ENCODE data around the gene NGFR. TPM values are rescaled to one million over a fixed set of nuclear protein-coding genes. Genes with fewer than 3 reads are reported as not detected.

The NGFR gene
- total and polyA plus RNA-seq, 9 of the 15 experiments (the other 6 are each of a cell fraction or from before 2014, with no cell fraction given), result 0.07 to 0.23 (median 0.13) TPM; not detected in 4

DNA sequence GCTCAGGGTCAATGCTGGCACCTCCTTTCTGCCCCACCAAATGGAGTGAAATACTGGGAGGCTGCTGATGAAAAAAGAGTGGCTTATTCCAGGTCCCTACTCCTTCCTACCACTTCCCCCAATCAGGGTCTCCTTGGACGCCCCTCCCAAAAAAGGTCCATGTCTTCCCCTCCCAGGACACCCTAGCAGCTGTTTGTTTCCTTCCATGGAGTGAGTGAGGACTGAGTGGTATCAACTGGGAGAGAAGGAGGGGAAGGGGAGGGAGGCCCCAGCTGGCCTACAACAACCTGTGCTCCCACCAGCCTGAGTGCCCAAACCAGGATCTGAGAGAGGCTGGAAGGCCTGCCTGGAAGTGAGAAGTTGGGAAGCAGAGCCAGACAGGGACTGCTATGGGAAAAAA is 28.7 kb upstream of the NGFR start:
- CTCF ChIA-PET (ENCODE audit: low intra/inter-chr PET ratio), result no interaction called here
- no peak for FAIRE-seq
- WGBS (ENCODE audit: insufficient coverage, low coverage, missing lambda C conversion rate), result 0% methylated on average over 1 of the region's 1 CpG
- ATAC-seq, result no peak
- BruUV-seq (replicated peaks), result no TSS peak
- peaks cover 26 to 72% of the 10 kb centered on the region in 2 experiments; a peak in 4 of 5 replicates for H3K27me3 ChIP-seq (ENCODE audit: control insufficient read depth in 2 of 2, insufficient read depth in 2 of 2, low read length in 2 of 2)
- H3K9me3 ChIP-seq (replicated peaks; ENCODE audit: control insufficient read depth, insufficient read depth, low read depth, low read length), result no peaks in the 10 kb centered on the region; the same call in 1 of the 2 replicates
- H3K36me3 ChIP-seq (ENCODE audit: control insufficient read depth, insufficient read depth, low read length), result no peaks in the 10 kb centered on the region
- no peak overlapping the region for H2AFZ ChIP-seq (ENCODE audit: low read depth, low read length)
- no peaks in the 10 kb centered on the region for H3K9me1 ChIP-seq (ENCODE audit: control insufficient read depth, insufficient read depth, low read length)
- in situ Hi-C loops (cut with MboI), result no loop called here
- H3K79me2 ChIP-seq (ENCODE audit: control insufficient read depth, insufficient read depth, low read length), result no peaks in the 10 kb centered on the region
- H3K9ac ChIP-seq (ENCODE audit: insufficient read depth in 1 of 2, low read depth in 2 of 2, low read length in 2 of 2), result no peak overlapping the region
- H3K27ac ChIP-seq (ENCODE audit: extremely low read depth, low read depth, low read length), result no peak overlapping the region
- intact Hi-C loops (cut with micrococcal nuclease), result no loop called here
- H4K20me1 ChIP-seq (replicated peaks; ENCODE audit: control insufficient read depth, insufficient read depth, low read length), result 0 out of 2 replicates have a peak, but pooled peaks cover 6% of the 10 kb centered on the region
- H3K4me2 ChIP-seq (ENCODE audit: insufficient read depth, low read length), result no peak overlapping the region
- POLR2A ChIA-PET, result interaction anchor here (0.7 kb wide), 1 partner anchor 103 kb away, joined by 3 read pairs; no protein-coding TSS in a partner anchor
- H3K4me3 ChIP-seq, result no peak overlapping the region
- TF ChIP-seq HLTF (IDR thresholded peaks at IDR 0.05) (no peak), TCF3 (CRISPR knock-in tag; IDR thresholded peaks at IDR 0.05) (no peak), ZNF174 (CRISPR knock-in tag; IDR thresholded peaks at IDR 0.05) (no peak), MYNN (IDR thresholded peaks at IDR 0.05) (no peak), MYNN (CRISPR knock-in tag; IDR thresholded peaks at IDR 0.05) (no peak), CTBP1 (IDR thresholded peaks at IDR 0.05; ENCODE audit: borderline replicate concordance) (no peak)
- TF ChIP-seq, protein P1, sequence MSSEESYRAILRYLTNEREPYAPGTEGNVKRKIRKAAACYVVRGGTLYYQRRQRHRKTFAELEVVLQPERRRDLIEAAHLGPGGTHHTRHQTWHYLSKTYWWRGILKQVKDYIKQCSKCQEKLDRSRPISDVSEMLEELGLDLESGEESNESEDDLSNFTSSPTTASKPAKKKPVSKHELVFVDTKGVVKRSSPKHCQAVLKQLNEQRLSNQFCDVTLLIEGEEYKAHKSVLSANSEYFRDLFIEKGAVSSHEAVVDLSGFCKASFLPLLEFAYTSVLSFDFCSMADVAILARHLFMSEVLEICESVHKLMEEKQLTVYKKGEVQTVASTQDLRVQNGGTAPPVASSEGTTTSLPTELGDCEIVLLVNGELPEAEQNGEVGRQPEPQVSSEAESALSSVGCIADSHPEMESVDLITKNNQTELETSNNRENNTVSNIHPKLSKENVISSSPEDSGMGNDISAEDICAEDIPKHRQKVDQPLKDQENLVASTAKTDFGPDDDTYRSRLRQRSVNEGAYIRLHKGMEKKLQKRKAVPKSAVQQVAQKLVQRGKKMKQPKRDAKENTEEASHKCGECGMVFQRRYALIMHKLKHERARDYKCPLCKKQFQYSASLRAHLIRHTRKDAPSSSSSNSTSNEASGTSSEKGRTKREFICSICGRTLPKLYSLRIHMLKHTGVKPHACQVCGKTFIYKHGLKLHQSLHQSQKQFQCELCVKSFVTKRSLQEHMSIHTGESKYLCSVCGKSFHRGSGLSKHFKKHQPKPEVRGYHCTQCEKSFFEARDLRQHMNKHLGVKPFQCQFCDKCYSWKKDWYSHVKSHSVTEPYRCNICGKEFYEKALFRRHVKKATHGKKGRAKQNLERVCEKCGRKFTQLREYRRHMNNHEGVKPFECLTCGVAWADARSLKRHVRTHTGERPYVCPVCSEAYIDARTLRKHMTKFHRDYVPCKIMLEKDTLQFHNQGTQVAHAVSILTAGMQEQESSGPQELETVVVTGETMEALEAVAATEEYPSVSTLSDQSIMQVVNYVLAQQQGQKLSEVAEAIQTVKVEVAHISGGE (CRISPR knock-in tag; IDR thresholded peaks at IDR 0.05), result no peak
- TF ChIP-seq, protein P2, sequence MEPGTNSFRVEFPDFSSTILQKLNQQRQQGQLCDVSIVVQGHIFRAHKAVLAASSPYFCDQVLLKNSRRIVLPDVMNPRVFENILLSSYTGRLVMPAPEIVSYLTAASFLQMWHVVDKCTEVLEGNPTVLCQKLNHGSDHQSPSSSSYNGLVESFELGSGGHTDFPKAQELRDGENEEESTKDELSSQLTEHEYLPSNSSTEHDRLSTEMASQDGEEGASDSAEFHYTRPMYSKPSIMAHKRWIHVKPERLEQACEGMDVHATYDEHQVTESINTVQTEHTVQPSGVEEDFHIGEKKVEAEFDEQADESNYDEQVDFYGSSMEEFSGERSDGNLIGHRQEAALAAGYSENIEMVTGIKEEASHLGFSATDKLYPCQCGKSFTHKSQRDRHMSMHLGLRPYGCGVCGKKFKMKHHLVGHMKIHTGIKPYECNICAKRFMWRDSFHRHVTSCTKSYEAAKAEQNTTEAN (CRISPR knock-in tag; IDR thresholded peaks at IDR 0.05), result no peak
- DNase-seq (ENCODE audit: extremely low read depth in 1 of 4, low spot score in 3 of 4), result no peak
- H3K4me1 ChIP-seq (replicated peaks in 1 of 2; ENCODE audit: control insufficient read depth in 2 of 2, insufficient read depth in 2 of 2, low read length in 2 of 2), result peaks cover 0 to 8% of the 10 kb centered on the region in 2 experiments; a peak in 1 of 5 replicates
